NCI-H187 treated with DMSO at 0.1 percent for 48 hours (cell line): ENCODE data around the gene TCF4.

Experiments used
- DNase-seq: peaks from one replicate; lab custom pipeline; 2025; lab: John Stamatoyannopoulos, UW

The TCF4 gene

DNA sequence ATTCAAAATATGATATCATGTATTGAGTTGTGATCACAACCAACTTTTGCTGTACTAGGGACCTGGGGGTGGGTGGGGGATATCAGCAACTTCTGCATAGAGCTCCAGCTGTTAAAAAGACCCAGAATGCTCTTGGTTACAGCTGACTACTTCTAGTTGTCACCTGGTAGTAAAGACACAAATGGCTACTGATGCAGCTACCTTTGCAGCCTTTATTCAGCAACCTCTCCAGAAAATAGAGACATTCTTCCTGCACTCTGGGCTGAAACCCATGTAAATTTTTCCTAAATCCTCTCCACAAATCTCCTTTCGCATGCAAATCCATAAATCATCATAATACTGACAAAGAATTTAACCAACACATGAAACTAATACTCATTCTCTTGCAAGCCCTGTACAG lies 238.3 kb downstream of the TCF4 start:
- no peak for DNase-seq

DNA sequence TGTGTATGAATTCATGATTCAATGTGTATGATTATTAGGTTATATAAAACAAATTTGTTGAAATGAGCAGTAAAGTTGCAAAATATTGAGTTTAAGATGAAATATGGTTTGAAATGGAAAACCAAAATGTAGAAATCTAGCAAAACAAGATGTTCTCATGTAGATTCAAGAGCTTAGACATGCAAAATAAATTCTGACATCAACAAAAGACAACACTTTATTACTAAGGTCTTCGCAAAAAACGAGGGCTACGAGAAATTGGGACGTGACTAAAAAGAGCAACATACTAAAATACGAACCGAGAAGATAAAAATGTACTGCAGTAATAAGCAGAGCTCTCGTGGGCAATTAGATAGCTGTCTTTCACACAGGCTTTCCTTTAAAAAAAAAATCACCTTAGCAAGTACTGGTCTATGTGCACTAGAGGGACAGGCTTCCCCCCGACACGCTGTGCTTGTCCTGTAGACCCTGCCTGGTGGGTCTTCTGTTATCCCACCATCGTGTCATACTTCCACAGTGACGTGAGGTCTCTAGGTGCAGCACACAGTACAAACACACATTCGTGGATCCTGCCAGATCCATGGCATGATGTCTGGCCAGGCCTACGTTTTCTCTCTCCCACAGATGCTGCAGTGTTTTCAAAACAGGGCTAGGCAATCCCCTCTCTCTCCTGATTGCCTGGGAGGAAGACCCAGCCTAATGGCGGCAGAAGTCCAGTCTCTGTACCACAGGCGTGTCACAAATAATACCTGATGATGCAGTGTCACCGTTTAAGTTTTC lies 240.8 kb downstream of the TCF4 start:
- DNase-seq = no peak

DNA sequence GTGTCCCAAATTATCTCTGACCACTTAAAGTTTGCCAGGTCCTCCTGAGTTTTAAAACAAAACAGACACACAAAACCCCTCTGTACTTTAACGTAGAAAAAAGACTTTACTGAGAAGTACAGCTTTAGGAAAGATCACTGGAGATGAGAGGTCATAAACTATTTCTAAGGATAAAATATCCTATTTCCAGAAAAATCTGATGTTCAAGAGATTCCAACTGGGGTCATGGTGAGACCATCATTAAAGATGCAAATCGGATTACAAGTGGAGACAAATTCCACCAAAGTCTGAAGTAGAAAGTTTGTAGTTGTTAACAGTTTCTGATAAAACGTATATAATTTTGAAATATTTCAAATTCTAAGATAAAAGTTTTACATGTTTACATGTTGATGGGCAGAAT lies 241.6 kb downstream of the TCF4 start:
- no peak for DNase-seq

DNA sequence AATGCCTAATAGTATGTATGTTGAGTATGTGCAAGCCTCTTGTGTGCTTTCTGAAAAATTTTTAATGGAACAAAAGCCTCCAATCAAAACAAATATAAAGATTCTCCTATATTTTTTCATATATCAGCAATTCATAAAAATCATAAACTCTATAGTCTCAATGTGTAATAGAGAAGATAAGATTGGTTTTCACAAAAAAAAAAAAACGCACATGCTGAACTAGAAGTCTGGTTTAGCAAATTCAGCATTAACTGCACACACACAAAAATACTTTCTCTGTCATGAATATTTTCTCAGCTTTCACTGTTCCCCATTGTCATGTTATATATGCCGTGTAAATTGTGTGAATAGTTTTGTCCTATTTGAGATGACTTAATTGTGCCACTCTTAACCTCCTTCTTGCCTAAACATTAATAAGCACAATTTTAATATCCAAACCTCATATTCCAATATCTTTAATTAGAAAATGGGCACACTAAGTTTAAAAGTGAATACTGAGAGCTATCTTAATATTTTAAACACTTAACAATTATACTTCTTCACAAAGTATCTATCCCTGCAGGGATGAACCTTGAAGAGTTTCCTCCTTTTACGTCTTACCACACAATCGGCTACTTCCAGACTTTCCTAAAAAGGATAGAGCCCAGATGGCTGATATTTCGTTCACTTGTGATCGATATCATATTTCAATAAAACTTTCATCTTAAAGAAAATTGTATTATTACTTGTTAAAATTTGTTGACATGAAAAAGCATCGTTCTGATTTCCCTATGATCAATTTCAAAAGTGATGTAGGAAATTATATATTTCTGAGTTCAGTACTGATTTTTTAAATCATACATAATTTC lies 242.7 kb downstream of the TCF4 start:
- no peak for DNase-seq

DNA sequence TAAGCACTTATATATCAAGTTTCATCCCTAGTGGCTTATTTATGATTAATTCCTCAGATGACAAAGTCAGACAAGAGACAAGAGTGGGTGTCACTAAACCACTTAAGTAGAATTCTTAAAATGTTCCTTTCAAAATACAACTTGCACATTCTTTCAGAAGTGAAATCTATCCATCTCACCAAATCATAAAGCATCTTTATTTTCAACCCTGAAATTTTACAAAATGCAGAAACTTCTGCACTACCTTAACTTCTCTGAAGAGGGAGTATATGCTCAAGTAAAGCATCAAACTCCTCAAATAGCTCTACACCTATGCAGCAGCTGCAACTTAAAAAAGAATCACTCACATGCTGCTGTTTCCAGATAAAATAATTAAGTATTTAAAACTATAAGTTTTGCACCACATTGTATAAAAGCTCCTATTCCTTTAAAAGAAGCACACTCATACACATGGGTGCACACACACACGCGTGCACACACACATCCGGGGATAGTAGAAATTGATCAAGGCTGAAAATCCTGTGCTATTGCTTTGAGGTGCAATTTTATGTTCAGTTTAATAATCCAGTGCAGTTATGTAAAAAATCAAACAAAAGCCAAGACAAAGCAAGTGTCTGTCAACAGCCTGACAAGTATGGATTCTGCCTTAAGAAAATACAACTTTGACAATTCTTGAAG lies 244.5 kb downstream of the TCF4 start:
- no peak for DNase-seq

DNA sequence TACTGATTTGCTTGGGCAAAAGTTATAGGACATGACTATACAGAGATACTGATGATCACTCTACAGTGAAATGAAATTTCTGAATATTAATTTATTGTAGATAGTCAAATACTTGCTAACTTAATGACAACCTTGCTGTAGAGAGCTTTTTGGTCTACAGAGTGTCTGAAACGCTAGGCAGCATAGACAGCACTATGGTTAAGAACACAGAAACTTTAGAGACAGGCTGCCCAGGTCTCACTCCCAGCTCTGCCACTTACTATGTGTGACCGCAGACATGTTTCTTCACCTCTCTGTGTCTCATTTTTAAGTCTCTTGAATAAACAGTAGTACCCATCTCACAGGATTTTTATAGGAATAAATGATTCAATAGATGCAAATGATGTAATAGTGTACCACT lies 247.0 kb downstream of the TCF4 start:
- no peak for DNase-seq

DNA sequence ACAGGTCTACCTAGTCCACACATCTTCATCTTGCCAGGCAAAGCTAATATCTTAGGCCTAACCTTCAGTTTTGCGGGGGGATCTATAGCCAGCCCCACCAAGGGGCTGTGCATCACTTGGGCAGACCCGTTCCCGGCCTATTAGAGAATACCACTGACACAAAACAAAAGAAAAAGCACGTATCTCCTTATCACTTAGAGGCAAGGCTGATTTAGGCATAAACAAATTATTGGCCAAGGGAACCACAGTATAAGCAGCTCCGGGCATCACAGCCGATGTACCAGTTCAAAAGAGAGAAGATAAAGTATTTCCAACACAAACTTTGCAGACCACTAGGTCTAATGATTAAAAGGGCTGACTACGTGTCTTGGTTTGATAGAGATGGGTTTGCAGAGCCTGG lies 248.0 kb downstream of the TCF4 start:
- no peak for DNase-seq

DNA sequence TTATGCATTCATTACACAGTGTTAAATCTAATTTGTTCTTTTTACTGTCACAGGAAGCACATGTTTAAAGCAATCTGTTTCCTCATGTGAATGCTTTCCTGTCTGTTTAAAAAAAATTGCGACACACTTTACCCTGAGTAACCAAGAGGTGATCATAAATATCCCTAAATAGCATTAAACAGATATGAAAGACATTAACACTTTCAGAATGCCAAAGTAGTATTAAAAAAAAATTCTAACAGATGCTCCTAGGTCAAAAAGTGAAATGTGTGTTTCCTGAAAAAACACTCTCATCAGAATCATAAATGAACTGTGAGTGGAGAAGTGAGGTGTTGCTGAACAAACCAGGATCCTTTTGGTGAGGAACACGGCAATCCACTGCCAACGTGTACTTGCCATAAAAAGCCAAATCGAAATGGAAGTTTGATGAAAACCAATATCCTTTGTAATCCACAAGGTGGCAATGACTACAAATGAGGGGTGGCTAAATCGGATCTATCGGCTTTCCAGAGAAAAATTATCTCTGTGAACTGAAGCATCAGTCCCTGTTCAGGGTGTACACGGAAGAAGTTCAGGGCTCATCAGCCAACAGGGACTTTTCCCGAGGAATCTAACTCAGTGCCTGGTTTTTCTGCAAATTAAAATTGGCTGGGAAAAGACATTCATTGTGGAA lies 248.9 kb downstream of the TCF4 start:
- no peak for DNase-seq

DNA sequence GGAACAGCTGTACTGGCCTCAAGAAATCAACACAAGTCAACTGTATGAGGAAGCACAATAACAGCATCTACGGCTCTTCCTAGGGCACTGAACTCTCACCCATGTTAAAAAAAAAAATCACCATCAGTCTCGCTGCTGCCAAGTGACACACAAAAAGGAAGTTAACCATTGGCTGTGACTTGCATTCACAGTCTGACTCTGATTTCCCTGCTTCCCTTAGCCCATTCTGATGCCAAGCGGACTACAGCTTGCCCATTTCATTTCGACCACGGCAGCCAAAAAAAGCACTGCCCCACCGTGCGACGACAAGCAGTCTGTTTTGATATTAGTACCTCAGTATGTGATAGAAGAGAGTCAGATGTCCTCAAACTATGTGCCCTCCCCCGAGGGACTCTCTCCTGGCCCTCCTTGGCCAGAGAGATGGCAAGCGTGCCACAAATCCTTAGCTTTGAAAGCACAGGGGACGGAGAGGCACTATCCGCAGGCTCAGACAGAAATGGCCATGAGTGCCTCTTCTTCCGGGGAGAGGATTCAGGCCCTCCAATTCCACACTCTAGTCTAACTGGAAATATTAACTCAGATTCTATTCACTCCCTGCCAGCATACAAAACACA lies 250.0 kb downstream of the TCF4 start:
- DNase-seq = no peak

DNA sequence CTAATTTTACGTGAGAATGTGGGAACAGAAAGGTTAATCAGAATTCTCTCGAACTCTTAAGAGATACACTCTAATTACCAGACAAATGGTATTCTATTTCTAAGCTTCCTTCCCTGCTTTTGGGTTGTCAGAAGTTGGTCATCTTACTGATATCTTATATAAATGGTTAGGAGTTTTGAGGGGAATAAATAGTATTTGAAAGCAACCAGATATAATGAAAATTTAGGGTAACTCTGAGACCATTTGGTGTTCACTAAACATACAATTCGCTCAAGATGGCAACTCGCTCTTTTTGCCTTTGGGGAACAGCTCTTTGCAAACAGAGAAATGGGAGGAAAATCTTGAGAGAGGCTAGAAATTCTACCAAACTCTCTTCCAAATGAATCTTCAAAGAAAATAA lies 250.9 kb downstream of the TCF4 start:
- no peak for DNase-seq

DNA sequence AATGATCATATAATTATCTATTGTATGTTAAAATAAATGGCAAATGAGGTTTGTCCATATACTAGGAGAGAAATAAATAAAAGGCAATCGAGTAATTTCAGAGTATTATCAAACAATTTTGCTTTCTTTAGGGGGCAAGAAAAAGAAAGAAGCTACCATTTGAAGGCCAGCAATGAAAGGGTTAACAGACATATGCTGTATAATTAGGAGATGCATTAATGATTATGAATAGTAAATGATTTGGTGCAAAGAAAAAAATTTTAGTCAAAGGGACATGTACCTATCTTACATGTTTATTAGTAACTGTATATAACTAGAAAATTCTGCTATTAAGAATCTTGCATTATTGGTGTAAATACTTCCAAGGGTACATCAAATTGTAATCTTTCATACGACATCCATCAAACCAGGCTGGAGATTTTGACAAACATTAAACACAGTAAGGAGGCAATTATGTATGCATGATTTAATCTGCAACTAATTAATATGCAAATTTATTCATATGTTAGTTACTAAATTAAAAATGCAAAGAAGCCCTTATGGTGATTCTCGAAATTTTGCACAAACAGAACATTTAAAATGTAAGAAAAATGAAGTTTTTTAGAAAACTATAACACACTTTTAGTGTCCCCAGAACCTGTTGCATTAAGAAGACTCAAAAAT lies 251.4 kb downstream of the TCF4 start:
- no peak for DNase-seq

DNA sequence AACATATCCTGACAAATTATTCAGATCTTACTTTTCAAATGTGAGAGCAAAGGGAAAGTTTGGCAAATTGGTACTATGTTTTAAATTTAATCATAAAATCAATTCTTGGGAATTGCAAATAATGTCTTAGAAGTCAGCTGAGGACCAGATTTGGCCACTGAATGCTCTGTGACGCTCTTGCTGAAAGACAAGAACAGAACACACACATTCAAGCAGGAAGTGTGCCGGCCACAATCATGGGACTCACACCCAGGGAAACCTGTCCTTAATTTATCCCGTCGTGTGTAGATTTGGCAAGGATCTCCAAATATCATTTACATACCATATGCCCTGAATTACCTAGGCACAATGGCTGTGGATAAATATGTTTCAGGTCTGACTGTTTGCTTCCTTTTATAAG lies 253.1 kb downstream of the TCF4 start:
- DNase-seq = no peak

DNA sequence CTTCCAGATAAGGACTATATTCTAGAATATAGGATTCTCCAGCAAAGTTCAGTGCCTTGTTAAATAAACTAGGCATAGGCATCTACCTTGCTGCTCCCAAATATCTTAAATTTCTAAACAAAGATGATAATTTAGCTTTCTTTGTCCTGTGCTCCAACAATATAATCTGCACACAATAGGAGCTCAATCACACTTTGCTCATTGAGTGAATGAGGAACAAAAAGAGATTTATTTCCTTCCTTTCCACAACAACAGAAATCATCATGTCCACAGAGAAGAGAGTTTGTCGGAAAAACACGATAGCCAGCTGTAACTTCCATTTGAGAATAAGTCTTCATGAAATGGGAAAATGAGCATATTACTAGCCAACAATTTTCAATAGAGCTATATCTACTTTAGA lies 256.7 kb downstream of the TCF4 start:
- DNase-seq = no peak

DNA sequence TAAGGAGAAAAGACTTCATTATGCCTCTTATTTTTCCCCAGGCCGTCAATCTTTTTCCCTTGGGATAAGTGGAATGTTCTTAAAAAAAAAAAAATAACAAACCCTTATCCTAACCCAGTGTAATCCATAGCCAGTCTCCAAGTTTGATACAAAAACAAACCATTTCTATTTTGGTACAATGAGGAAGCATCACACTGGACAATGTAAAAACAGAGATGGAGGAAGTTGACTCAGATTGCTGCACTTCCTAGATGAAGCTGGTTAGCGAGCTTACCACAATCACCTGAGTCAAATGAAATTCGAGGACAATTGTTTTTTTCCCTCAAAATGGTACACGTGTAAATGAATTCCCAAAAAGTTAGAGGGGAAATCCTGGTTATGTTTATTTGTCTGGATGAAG lies 259.7 kb downstream of the TCF4 start:
- DNase-seq = no peak

DNA sequence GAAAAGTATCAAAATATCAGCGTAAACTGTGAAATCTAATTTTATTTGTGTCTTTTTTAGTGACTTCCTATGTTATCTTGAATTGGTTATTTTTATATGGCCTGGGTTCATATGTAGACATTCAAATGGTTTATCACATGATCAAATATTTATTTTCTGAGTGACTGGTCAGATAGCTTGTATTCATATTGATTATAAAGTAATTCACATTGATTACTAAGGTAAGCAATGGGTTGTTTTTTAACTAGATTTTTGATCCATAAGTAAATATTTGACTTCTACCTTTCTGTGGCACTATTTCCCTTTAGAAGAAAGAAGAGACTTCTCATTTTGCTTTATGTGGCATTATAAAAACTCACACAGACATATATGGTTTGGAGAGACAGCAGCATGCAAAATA lies 260.5 kb downstream of the TCF4 start:
- no peak for DNase-seq

DNA sequence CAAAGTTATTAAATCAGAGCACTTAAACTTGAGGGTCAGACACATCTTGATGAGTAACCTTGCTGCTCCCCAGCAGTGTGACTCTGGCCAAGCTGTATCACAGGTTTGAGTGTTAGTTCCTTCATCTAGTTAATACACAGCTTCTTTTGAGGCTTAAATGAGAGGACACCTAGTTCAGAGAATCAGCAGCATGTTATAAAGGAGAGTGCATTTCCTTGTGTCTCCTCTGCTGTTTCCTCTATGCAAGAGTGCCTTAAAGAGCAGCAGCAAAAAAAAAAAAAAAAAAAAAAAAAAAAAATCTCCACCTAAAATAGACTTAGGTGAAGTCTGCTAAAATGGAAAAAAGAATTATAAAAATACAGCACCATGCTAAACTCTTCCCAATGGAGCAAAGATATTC lies 261.9 kb downstream of the TCF4 start:
- DNase-seq = no peak

DNA sequence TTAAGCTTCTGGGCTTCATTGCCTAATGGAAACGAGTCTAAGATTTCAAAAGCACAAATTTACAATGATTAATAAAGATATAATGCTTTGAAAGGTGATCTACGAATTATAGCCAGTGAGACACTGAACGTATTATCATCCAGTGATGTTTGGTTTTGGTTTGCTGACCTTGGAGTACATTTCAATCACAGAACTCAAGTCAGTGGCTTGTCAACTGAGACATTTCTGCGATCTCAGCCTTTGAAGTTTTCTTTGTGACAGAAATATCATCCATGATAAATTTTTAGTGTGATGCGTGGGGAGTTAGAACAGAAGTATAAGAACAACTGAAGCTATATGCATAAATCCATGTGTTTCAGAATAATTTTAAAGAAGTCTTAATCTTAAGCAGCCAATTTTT lies 263.8 kb downstream of the TCF4 start:
- no peak for DNase-seq

DNA sequence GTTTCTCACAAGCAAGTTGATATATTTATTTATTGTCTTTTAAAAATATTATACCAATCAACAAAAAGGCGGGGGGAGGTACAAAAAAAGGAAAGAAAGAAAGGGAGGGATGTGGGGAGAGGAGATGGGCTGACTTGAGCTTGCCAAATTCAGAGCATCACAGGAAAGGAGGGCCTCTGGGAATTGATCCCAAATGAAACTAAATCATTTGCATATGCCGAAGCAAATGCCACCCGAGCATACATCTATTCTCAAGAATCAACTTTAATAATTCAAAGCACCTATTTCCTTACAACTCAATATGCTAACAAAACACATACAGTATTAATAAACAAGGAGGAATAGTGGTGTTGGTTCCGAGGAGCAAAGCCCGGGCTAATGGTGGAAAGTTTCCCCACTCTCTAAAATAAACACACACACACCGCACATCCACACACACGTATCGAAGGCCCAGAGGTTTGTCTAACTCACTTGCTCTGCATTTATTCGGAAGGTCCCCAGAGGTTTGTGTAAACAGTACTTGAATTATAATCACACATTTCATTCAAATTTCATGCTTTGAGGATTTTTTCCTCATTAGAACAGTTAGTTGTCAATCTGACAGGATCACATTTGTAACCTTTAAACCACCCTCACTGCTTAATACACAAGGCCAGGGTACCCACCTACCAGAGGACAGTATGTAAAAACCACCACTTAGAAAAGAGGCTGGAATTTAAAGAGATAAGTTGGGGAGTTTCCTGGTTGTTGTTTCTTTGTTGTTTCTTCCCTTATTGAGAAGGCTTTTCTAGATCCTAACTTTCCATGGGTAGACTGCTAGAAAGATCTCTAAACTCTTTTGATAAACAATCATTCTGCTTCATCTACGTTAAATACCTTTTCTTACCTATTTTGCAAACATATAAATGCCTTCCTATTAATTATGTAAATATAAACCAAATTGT lies 264.7 kb downstream of the TCF4 start:
- DNase-seq = no peak

DNA sequence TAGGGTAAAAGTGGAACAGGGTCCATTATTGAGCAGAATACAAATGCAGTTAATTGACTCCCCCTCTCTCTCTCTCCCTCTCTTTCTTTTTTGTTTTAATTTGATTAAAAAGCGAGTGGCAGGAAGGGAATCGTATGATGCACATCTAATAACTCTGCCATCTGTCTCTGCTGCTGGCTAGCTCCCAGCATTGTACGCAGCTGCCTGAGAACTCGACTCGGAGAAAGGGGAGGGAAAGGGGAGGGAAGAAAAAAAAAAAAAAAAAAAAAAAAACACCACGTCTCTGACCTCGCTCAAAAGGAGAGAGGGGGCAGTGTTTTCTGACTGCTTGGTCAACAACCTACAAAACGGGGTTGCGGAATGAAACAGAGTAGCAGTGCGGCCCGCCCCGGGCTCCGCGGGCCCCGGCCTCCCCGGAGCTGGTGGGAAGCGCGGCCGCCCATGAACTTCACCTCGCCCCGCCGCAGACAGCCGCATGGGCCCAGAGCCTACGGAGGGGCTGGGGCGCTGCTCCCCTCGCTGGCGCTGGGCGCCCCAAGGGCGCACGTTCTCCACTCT lies 265.7 kb downstream of the TCF4 start:
- peak; percentile 37 for DNase-seq
